Vagina (tissue), 2 donors: ENCODE data around the gene NUSAP1.

Experiments
- POLR2A ChIP-seq, 2 donors: fragments of 450-650 bp; IDR thresholded peaks; one replicate each; pipeline ENCODE4 v1.6.1; 2017; ENCODE audit warnings: antibody characterized with exemption in 2 of 2, mild to moderate bottlenecking in 2 of 2, moderate library complexity in 2 of 2
- TF ChIP-seq, protein P1 (sequence below), 3 experiments: fragments of 450-650 bp in 2 of 3; fragments of 200-600 bp in 1 of 3; sonication (generic) in 1 of 3; IDR thresholded peaks; one replicate each; pipeline ENCODE4 v1.5.1; 2017 to 2019; ENCODE audit warnings: antibody characterized with exemption in 3 of 3, mild to moderate bottlenecking in 2 of 3, moderate library complexity in 2 of 3

DNA sequence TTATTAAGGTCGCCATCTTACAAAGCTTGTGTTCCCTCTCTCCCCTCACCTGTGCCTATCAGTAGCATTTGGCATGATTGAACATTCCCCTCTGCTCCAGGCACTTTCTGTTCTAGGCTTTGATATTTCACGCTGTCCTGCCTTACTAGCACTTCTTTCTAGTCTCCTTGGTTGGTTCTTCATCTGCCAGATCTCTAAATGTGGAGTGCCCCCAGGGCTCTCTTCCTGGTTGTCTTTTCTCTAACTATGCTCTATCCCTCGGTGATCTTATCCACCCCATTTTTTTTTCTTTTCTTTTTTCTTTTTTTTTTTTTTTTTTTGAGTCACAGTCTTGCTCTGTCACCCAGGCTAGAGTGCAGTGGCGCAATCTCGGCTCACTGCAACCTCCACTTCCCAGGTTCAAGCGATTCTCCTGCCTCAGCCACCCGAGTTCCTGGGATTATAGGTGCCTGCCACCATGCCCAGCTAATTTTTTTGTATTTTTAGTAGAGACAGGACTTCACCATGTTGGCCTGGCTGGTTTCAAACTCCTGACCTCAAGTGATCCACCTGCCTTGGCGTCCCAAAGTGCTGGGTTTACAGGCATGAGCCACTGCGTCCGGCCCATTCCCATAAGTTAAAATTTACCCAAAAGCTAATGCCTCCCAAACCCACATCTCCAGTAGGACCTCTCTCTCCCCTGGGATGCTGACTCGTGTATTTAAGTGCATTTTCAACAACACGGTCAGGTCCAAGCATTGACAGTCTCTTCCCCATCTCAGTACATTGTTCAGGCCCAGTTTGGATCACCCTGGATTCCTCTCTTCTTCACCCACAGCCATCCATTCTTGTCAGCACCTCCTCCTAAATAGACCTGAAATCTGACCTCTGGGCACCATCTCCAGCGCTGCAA, 5.2 kb downstream of the NUSAP1 start:
- TF ChIP-seq, protein P1, sequence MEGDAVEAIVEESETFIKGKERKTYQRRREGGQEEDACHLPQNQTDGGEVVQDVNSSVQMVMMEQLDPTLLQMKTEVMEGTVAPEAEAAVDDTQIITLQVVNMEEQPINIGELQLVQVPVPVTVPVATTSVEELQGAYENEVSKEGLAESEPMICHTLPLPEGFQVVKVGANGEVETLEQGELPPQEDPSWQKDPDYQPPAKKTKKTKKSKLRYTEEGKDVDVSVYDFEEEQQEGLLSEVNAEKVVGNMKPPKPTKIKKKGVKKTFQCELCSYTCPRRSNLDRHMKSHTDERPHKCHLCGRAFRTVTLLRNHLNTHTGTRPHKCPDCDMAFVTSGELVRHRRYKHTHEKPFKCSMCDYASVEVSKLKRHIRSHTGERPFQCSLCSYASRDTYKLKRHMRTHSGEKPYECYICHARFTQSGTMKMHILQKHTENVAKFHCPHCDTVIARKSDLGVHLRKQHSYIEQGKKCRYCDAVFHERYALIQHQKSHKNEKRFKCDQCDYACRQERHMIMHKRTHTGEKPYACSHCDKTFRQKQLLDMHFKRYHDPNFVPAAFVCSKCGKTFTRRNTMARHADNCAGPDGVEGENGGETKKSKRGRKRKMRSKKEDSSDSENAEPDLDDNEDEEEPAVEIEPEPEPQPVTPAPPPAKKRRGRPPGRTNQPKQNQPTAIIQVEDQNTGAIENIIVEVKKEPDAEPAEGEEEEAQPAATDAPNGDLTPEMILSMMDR (IDR thresholded peaks at IDR 0.05) = no peak
- TF ChIP-seq POLR2A (IDR thresholded peaks at IDR 0.05) = no peak
